HEK293T (cell line): ENCODE results near the gene TIFAB.

ENCODE experiments used
- ELF4 ChIP-seq: fragments of 450-650 bp; IDR thresholded peaks from 2 replicates; pipeline ENCODE4 v1.6.1; 2017; ENCODE audit warnings: antibody characterized with exemption
- SUZ12 ChIP-seq: fragments of 450-650 bp; IDR thresholded peaks from 2 replicates; pipeline ENCODE4 v1.6.1; 2016; ENCODE audit warnings: mild to moderate bottlenecking

GRCh38 chr5:135425641-135426040 is 26.5 kb downstream of the TIFAB start:
- TF ChIP-seq ELF4 (no peak), SUZ12 (no peak)
